AG04450 (cell line): ENCODE data around the gene CNTN6. TPM values are rescaled to one million over a fixed set of nuclear protein-coding genes. Genes with fewer than 3 reads are reported as not detected.

Source experiments
- CTCF ChIA-PET: fragments of 300-600, 350-600 bp; formaldehyde crosslinking; extraction: SDS; loops from one replicate; lab custom pipeline; 2022; ENCODE audit warnings: antibody characterized with exemption, inconsistent platforms; lab: Charles Lee
- POLR2A ChIA-PET: fragments of 350-600 bp; formaldehyde crosslinking; extraction: SDS; loops from one replicate; lab custom pipeline; 2021; ENCODE audit warnings: antibody characterized with exemption, inconsistent platforms; lab: Yijun Ruan, JAX
- DNase-seq: peaks from one replicate; pipeline ENCODE4 v3.0.0-alpha.2; 2011; ENCODE audit warnings: low read depth, low spot score
- H3K27ac ChIP-seq: one replicate; pipeline ENCODE4 v1.5.1; 2012; ENCODE audit warnings: low read depth, low read length, control low read depth
- H3K27me3 ChIP-seq: one replicate; pipeline ENCODE4 v1.6.0; 2012; ENCODE audit warnings: low read length; ENCODE audit not compliant: control insufficient read depth, insufficient read depth
- H3K4me3 ChIP-seq: 2 replicates; pipeline ENCODE4 v1.5.1; 2011; ENCODE audit warnings: mild to moderate bottlenecking, low read depth, low read length, control low read depth
- H3K9me3 ChIP-seq: 2 replicates; pipeline ENCODE4 v1.5.1; 2012; ENCODE audit warnings: low read length; ENCODE audit not compliant: control insufficient read depth, insufficient read depth
- polyA plus RNA-seq: library from polyadenylated mRNA; depleted of rRNA; stranded (reverse); fragments of >200 nt; gene quantifications from 2 replicates; pipeline ENCODE4 v1.2.3, GENCODE V29; 2011
- TF ChIP-seq, protein P1 (sequence below): IDR thresholded peaks from 2 replicates; pipeline ENCODE4 v1.5.1; 2011; ENCODE audit warnings: low read depth, low read length, control low read depth, inconsistent platforms

Gene CNTN6
- polyA plus RNA-seq, 1 experiment, result not detected

DNA sequence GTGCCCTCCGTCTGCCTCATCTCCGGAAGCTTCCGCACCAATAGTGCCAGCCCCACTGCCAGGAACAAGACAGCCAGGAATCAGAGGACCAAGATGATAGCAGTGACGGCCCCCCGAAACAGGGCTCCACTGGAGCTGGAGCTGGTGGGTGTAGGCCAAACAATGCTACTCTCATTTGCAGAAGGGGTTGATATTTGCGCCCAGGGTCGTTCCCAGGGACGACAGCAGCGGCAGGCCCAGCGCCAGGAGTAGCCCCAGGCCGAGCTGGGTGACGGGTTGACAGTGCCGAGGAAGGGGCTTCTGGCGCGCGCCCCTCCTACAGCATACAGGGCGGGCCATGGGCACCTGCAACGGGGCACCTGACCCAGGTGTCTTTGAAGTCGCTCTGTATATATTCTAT lies 301.4 kb downstream of the CNTN6 start:
- H3K27ac ChIP-seq, result no peak overlapping the region
- TF ChIP-seq, protein P1, sequence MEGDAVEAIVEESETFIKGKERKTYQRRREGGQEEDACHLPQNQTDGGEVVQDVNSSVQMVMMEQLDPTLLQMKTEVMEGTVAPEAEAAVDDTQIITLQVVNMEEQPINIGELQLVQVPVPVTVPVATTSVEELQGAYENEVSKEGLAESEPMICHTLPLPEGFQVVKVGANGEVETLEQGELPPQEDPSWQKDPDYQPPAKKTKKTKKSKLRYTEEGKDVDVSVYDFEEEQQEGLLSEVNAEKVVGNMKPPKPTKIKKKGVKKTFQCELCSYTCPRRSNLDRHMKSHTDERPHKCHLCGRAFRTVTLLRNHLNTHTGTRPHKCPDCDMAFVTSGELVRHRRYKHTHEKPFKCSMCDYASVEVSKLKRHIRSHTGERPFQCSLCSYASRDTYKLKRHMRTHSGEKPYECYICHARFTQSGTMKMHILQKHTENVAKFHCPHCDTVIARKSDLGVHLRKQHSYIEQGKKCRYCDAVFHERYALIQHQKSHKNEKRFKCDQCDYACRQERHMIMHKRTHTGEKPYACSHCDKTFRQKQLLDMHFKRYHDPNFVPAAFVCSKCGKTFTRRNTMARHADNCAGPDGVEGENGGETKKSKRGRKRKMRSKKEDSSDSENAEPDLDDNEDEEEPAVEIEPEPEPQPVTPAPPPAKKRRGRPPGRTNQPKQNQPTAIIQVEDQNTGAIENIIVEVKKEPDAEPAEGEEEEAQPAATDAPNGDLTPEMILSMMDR, result no peak
- POLR2A ChIA-PET, result no interaction called here
- H3K4me3 ChIP-seq, result no peak overlapping the region
- H3K27me3 ChIP-seq, result no peaks in the 10 kb centered on the region
- peaks cover 8% of the 10 kb centered on the region for H3K9me3 ChIP-seq
- no peak for DNase-seq
- CTCF ChIA-PET, result no interaction called here

DNA sequence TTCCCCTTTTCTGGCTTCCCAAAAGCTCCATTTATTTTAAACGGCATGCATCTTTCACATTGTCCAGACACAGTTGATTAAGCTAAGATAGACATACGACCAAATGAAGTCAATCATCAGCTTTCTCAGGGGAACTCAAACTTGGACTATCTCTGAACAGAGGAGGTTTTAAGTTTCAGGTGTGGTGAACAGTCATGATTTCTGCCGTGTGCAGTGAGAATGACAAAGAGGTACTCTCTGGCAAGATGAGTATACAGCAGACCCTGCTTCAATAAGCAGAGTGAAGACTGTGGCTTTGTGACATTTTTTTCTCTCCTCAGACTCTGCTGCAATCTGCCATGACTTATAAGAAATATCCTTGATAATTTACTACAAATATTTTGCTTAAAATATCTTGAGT lies 307.7 kb downstream of the CNTN6 start:
- TF ChIP-seq, protein P1, result no peak
- H3K9me3 ChIP-seq, result no peaks in the 10 kb centered on the region
- POLR2A ChIA-PET, result no interaction called here

DNA sequence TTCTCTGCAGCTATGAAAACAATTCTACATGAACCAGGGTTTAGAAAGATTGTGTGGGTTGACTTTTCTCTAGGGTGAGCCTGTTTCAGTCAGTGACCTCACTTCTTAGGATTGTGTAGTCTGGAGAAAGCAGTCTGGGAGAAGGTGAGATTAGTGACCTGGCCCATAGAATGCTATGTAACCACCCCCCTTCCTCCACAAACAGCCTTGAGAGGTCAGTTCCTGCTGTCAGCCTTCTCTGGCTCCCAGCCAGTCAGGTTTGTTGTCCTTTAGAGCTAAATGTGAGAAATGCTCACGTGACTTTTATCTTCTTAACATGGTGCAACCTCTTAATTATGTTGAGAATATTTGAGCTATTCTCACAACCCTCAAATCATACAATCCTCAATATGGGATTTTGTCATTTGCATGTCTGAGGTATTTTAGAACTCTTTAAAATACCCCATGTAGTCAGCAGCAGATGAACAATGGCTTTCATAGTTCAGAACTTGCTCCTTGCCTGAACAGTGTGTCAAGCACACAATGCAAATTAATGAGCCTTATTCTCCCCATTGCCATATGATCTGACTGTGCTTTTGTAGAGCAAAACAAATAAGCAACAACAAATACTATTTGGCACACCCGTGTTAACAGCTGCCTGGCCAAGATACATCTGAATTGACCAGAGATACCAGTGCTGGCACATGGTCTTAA lies 311.6 kb downstream of the CNTN6 start:
- Histone ChIP-seq H3K9me3 (0 out of 2 replicates have a peak, but pooled peaks cover 2% of the 10 kb centered on the region), H3K27ac (no peak overlapping the region), H3K4me3 (no peak overlapping the region), H3K27me3 (no peaks in the 10 kb centered on the region)
- no peak for DNase-seq
- POLR2A ChIA-PET, result no interaction called here
- CTCF ChIA-PET, result no interaction called here
- TF ChIP-seq, protein P1, result no peak

More for the DNA sequence above, 307.7 kb downstream of the CNTN6 start:
- no peak overlapping the region for H3K27ac ChIP-seq
- CTCF ChIA-PET, result no interaction called here
- no peak for DNase-seq
- no peak overlapping the region for H3K4me3 ChIP-seq
- H3K27me3 ChIP-seq, result no peaks in the 10 kb centered on the region

DNA sequence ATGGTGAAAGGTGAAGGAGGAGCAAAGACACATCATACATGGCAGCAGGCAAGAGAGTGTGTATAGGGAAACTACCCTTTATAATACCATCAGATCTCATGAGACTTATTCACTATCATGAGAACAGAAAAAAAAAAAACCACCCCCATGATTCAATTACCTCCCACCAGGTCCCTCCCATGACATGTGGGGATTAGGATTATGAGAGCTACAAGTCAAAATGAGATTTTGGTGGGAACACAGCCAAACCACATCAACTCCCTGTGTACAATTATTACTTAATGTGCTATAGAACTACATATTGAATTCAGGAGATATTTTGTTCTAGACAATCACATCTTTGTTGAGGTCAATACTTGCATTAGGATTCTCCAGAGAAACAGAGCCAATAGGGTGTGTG lies 313.4 kb downstream of the CNTN6 start:
- no peak for DNase-seq
- Histone ChIP-seq H3K27ac (no peak overlapping the region), H3K4me3 (no peak overlapping the region), H3K9me3 (peaks cover 8% of the 10 kb centered on the region), H3K27me3 (no peaks in the 10 kb centered on the region)
- ChIA-PET POLR2A (no interaction called here), CTCF (no interaction called here)
- TF ChIP-seq, protein P1, result no peak

DNA sequence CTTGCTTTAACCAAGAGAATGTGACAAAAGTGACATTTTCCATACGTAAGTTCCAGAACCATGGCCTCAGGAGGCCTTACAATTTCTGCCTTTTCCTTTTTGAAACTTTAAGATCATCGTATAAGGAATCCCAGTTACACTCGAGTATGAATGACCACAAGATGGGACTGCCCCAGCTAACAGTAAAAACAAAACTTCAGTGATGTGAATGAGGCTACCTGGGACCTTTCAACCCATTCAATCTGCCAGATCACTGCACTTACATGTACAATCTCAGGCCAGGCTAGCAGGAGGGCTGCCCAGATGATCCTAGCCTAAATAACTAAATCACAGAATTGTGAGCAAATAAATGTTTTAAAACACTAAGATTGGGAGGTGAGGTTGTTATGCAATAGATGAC lies 328.8 kb downstream of the CNTN6 start:
- ChIA-PET POLR2A (no interaction called here), CTCF (no interaction called here)
- no peaks in the 10 kb centered on the region for H3K27me3 ChIP-seq
- no peak overlapping the region for H3K27ac ChIP-seq
- no peak for DNase-seq
- H3K4me3 ChIP-seq, result no peak overlapping the region
- peaks cover 8% of the 10 kb centered on the region; the same call in 1 of the 2 replicates for H3K9me3 ChIP-seq
- TF ChIP-seq, protein P1, result no peak
